Aorta (tissue), 5 donors: ENCODE data around the gene C10orf88. TPM values are rescaled to one million over a fixed set of nuclear protein-coding genes. Genes with fewer than 3 reads are reported as not detected.

Experiments used
- ATAC-seq: fragments of 200-7000 bp; cut with Tn5 transposase; one replicate; pipeline ENCODE4 v1.9.1; 2022; ENCODE audit warnings: moderate library complexity; ENCODE audit not compliant: low FRiP score
- DNase-seq, 2 donors: peaks; one replicate each; pipeline ENCODE4 v3.0.0-alpha.2; 2020
- H3K27ac ChIP-seq, 2 donors: one replicate each; pipeline ENCODE4 v1.5.1; 2013; ENCODE audit warnings: low read length in 2 of 2, mild to moderate bottlenecking in 2 of 2, moderate library complexity in 2 of 2, control low read depth in 1 of 2, inconsistent platforms in 1 of 2, low read depth in 1 of 2
- H3K27me3 ChIP-seq, 2 donors: one replicate each; pipeline ENCODE4 v1.6.1; 2013; ENCODE audit warnings: control low read depth in 1 of 2, low read length in 1 of 2, mild to moderate bottlenecking in 1 of 2, moderate library complexity in 1 of 2; ENCODE audit not compliant: insufficient read depth in 2 of 2, control insufficient read depth in 1 of 2
- H3K36me3 ChIP-seq, 2 donors: one replicate each; pipeline ENCODE4 v1.6.1; 2013; ENCODE audit warnings: control low read depth in 1 of 2, low read length in 1 of 2, mild to moderate bottlenecking in 1 of 2; ENCODE audit not compliant: insufficient read depth in 2 of 2, control insufficient read depth in 1 of 2
- H3K4me1 ChIP-seq, 2 donors: one replicate each; pipeline ENCODE4 v1.6.1; 2013; ENCODE audit warnings: low read length in 2 of 2, control low read depth in 1 of 2, mild to moderate bottlenecking in 1 of 2, moderate library complexity in 1 of 2; ENCODE audit not compliant: insufficient read depth in 2 of 2, control insufficient read depth in 1 of 2
- H3K4me3 ChIP-seq, 2 donors: one replicate each; pipeline ENCODE4 v1.5.1; 2013; ENCODE audit warnings: low read length in 2 of 2, control low read depth in 1 of 2, mild to moderate bottlenecking in 1 of 2
- H3K9me3 ChIP-seq: one replicate; pipeline ENCODE4 v1.6.1; 2013; ENCODE audit warnings: mild to moderate bottlenecking, low read length; ENCODE audit not compliant: control insufficient read depth
- WGBS, 2 donors: extraction: QIAGEN DNeasy Blood & Tissue Kit; methylation state at CpG; one replicate each; pipeline ENCODE4 v1.1.7; 2013; 5-methylcytosine and 5-hydroxymethylcytosine counted together
- intact Hi-C, 2 donors: fragments of 100-400 bp; cut with DNase I; formaldehyde crosslinking; loops; one replicate each; pipeline versions ENCODE4 v1.14.2 to v1.15.0; 2022
- polyA plus RNA-seq, 2 donors: library from polyadenylated mRNA; stranded (reverse); fragments of 200-250 nt; gene quantifications; one replicate each; pipeline ENCODE4 v1.2.3, GENCODE V29; 2013
- total RNA-seq, 2 donors: library from RNA; stranded (reverse); fragmentation: NEBNext Ultra II Directional; extraction: Animal tissue kit (Norgen Biotek cat#: 25700); gene quantifications; one replicate each; pipeline ENCODE4 v1.2.1, GENCODE V29; 2021
- donor health status: healthy with polysubstance abuse.
- donor health status: Bipolar disorder and iron deficiency.
- donor health status: DM: no; HTN: no; CAD: no.
- donor health status: DM: no; HTN: no; CAD: no.
- donor health status: DM: yes; HTN: yes; CAD: no.

C10orf88 gene
- total and polyA plus RNA-seq, 4 donors = 3.6 to 11.7 (median 7.9) TPM

DNA sequence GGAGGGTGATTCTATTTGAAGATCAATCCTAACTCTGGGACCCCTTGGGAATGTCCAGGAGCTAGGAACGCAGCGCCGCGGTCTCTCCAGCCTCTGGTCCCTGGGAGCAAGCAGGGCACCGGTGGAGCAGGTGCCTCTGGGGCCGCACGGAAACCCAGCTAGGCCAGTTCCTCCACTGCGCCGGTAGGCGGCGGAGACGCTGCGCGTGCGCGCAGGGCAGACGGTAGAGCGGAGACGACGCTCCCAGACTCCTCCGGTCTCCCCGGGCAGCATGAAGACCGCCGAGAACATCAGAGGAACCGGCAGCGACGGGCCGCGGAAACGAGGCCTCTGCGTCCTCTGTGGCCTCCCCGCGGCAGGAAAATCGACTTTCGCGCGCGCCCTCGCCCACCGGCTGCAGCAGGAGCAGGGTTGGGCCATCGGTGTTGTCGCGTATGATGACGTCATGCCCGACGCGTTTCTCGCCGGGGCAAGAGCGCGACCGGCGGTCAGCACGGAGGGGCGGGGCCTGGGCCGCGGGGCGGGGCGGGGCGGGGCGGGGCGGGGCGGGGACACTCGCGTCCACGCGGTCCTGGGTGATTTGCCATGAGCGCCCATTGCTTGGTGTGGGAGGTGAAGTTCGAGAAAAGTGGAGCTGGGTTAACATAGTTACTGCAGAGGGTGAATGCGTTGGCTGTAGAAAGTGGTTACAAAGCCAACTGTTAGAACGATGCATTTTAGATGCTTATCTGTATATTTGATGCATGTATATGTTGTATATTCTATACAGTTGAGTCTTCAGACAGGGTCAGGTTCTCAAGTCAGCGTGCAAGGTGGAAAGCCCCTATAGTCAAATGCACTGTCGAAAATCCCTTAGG lies 26.4 kb upstream of the C10orf88 start, which contains the start of gene PSTK:
Gene PSTK, plus strand, starts transcription at position 193 of the 857 bp plus-strand sequence. Its CDS starts 79 bp downstream, at position 272.
- H3K4me1 ChIP-seq = no peaks in the 10 kb centered on the region
- no peaks in the 10 kb centered on the region for H3K36me3 ChIP-seq
- peak; percentile 96 to 98 for DNase-seq
- H3K9me3 ChIP-seq = no peaks in the 10 kb centered on the region
- intact Hi-C loops = loop anchor here (2.0 to 10.0 kb wide), 2 partner anchors 28 to 174 kb away; partner anchors contain the start of genes ACADSB (in 1 of the 2), BUB3 (in 1 of the 2) and IKZF5 (in 1 of the 2)
- peak; percentile 99 for ATAC-seq
- H3K27me3 ChIP-seq = no peaks in the 10 kb centered on the region
- 0 to 1% methylated on average over 70 to 73 of the region's 73 CpGs for WGBS, 2 donors
- peak within 1 kb of the TSS in 1 of 2 donors; percentile 66 for H3K27ac ChIP-seq
- H3K4me3 ChIP-seq = peak within 1 kb of the TSS; percentile 62 to 84

DNA sequence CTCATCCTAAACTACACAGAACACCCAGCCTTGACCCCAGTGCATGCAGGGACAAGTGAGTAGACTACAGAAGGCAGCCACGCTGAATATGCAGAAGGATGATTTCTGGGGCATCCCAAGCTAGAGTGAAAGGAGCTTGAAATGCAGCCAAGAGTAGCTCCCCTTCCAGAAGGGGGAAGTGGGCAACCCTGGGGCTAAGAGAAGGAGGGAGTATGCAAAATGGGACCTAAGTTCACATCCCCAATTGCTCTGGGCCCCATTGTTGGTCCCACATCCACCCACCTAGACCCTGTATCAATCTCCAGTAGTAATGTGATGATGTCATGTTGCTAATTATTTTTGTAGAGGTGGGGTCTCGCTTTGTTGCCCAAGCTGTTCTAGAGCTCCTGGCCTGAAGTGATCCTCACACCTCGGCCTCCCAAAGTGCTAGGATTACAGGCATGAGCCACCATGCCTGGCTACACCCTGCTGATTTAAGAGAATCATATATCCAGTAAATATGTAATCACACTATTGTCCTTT lies 20.6 kb upstream of the C10orf88 start:
- H3K9me3 ChIP-seq = no peaks in the 10 kb centered on the region
- H3K27me3 ChIP-seq = peaks cover 0 to 1% of the 10 kb centered on the region in 2 donors
- no peak overlapping the region for H3K4me3 ChIP-seq
- no peak overlapping the region for H3K27ac ChIP-seq
- intact Hi-C loops = no loop called here
- H3K4me1 ChIP-seq = no peaks in the 10 kb centered on the region
- H3K36me3 ChIP-seq = no peaks in the 10 kb centered on the region
- ATAC-seq (no peak), DNase-seq (no peak)
- 79 to 87% methylated on average over 3 of the region's 3 CpGs for WGBS, 2 donors

DNA sequence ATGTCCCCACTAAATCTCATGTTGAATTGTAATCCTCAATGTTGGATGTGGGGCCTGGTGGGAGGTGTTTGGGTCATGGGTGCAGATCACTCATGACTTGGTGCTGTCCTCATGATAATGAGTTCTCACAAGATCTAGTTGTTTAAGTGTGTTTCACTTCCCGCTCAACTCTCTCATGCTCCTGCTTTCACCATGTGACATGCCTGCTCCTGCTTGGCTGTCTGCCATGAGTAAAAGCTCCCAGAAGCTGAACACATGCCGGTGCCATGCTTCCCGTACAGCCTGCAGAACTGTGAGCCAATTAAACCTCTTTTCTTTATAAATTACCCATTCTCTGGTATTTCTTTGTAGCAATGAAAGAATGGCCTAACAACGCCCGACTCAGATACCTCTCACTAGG lies 20.0 kb upstream of the C10orf88 start:
- Histone ChIP-seq H3K4me1 (no peaks in the 10 kb centered on the region), H3K27me3 (peaks cover 0 to 1% of the 10 kb centered on the region in 2 donors), H3K4me3 (no peak overlapping the region), H3K9me3 (no peaks in the 10 kb centered on the region), H3K27ac (no peak overlapping the region), H3K36me3 (no peaks in the 10 kb centered on the region)
- no peak for ATAC-seq
- DNase-seq = peak in 1 of 2 donors; percentile 53
- WGBS, 2 donors = 42 to 45% methylated on average over 5 of the region's 5 CpGs
- intact Hi-C loops = no loop called here

DNA sequence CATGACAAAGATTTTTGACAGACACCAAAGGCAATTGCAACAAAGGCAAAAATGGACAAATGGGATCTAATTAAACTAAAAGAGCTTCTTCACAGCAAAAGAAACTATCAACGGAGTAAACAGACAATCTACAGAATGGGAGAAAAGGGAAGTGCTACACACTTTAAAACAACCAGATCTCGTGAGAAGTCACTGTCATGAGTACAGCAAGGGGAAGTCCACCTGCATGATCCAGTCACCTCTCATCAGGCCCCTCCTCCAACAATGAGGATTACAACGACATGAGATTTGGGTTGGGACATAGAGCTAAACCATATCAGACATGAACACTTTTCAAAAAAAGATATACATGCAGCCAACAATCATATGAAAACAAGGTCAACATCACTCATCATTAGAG lies 14.7 kb upstream of the C10orf88 start:
- ATAC-seq = no peak
- H3K27ac ChIP-seq = no peak overlapping the region
- no peak overlapping the region for H3K4me3 ChIP-seq
- H3K9me3 ChIP-seq = peaks cover 2% of the 10 kb centered on the region
- intact Hi-C loops = no loop called here
- 72 to 76% methylated on average over 3 of the region's 3 CpGs for WGBS, 2 donors
- H3K27me3 ChIP-seq = peaks cover 0 to 1% of the 10 kb centered on the region in 2 donors
- no peak for DNase-seq
- H3K36me3 ChIP-seq = no peaks in the 10 kb centered on the region
- H3K4me1 ChIP-seq = no peaks in the 10 kb centered on the region

DNA sequence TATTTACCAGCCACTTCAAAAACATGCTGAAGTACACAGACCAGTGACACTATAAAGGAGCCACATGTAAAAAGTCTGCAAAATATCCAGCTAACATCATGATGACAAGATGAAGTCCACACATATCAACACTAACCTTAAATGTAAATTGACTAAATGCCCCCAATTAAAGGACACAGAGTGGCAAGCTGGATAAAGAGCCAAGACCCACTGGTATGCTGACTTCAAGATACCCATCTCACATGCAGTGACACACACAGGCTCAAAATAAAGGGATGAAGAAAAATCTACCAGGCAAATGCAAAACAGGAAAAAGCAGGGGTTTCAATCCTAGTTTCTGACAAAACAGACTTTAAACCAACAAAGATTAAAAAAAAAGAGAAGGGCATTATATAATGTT lies 12.9 kb upstream of the C10orf88 start:
- no peaks in the 10 kb centered on the region for H3K4me1 ChIP-seq
- intact Hi-C loops = no loop called here
- peaks cover 0 to 1% of the 10 kb centered on the region in 2 donors for H3K27me3 ChIP-seq
- H3K36me3 ChIP-seq = no peaks in the 10 kb centered on the region
- ATAC-seq = no peak
- H3K27ac ChIP-seq = no peak overlapping the region
- H3K4me3 ChIP-seq = no peak overlapping the region
- DNase-seq = no peak
- H3K9me3 ChIP-seq = peaks cover 3% of the 10 kb centered on the region

DNA sequence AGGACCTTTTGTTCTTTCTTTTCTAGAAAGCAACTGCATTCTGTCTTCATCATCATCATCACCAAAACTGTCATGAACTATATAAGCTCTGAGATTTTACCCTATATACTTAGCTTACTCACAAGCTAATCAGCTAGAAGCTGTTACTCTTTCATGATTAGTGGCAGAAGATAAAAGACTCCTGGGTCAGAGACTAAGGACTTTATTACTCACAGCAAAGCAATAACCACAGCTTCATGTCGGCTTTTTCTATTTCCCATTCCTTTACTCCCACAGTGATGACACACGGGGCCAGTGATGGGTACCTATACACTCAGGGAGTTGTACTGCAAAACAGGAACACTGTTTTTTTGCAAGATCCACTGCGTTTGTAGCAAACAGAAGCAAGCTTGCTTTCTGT lies 8.4 kb upstream of the C10orf88 start:
- intact Hi-C loops = no loop called here
- Histone ChIP-seq H3K4me3 (no peak overlapping the region), H3K27ac (no peak overlapping the region), H3K4me1 (no peaks in the 10 kb centered on the region), H3K27me3 (no peaks in the 10 kb centered on the region), H3K36me3 (no peaks in the 10 kb centered on the region), H3K9me3 (peaks cover 5% of the 10 kb centered on the region)
- 72 to 79% methylated on average over 3 of the region's 3 CpGs for WGBS, 2 donors
- DNase-seq (no peak), ATAC-seq (no peak)

DNA sequence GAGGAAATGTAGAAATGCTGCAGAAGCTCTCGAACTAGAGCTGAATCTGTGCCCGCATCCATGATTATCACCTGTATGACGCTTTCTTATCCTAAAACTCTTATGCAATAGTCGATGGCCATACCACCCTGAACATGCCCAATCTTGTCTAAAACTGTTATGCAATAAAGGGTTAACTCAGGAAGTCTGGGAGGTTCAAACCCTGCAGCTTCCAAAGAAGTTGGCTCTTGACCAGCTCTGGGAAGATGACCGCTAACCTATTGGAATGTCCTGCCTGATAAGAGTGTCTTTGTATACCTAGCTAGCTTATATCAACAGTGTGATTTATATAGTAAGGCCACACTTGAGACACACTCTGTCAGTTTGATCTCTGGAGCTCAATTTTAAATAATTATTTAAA lies 3.4 kb upstream of the C10orf88 start:
- intact Hi-C loops = no loop called here
- DNase-seq (no peak), ATAC-seq (no peak)
- WGBS, 2 donors = 74 to 76% methylated on average over 5 of the region's 5 CpGs
- no peaks in the 10 kb centered on the region for H3K27me3 ChIP-seq
- H3K9me3 ChIP-seq = peaks cover 4% of the 10 kb centered on the region
- no peaks in the 10 kb centered on the region for H3K4me1 ChIP-seq
- no peak overlapping the region for H3K4me3 ChIP-seq
- no peak overlapping the region for H3K27ac ChIP-seq
- no peaks in the 10 kb centered on the region for H3K36me3 ChIP-seq

DNA sequence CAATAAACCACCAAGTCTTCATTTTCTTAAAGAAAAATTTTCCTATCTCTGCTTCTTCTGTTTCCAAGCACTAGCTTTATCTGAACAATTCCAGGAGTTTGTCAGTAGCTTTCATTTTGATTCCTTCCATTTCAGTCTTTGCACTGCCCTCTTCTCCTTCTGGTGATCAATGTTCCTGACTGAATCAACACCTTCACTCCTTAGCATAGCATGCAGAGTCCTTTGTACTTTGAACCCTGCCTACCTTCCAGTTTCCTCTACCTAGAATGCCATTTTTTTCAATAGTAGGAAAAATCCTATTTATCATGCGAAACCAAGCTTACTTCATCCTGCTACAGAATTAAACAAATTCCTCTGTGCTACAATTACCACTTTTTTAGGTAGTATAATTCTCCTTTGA lies 1.9 kb upstream of the C10orf88 start:
- H3K4me1 ChIP-seq = no peaks in the 10 kb centered on the region
- no peak overlapping the region for H3K27ac ChIP-seq
- H3K4me3 ChIP-seq = no peak overlapping the region
- H3K27me3 ChIP-seq = no peaks in the 10 kb centered on the region
- WGBS, 2 donors = 89 to 96% methylated on average over 1 of the region's 1 CpG
- intact Hi-C loops = no loop called here
- DNase-seq (no peak), ATAC-seq (no peak)
- no peaks in the 10 kb centered on the region for H3K36me3 ChIP-seq
- peaks cover under 1% of the 10 kb centered on the region for H3K9me3 ChIP-seq

DNA sequence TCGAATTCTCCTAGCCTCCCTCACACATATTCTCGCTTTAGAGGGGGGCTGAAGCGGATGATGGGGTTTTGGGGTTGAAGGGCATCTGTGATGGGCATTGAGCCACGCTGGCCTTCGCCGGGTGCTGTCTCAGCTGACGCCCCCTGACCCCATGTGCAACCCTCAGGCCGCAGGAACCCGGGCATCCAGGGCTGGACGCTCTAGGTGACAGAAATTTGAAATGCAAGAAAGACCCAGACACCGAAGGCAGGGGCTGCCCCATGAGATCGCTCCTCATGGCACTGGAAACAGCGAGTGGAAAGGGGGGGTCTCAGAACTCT lies 664 bp upstream of the C10orf88 start:
- H3K4me3 ChIP-seq = no peak overlapping the region
- ATAC-seq = no peak
- intact Hi-C loops = loop anchor here in 1 of 2 donors (5.0 kb wide), 1 partner anchor 198 kb away; the partner anchor contains the start of gene BUB3
- 63 to 64% methylated on average over 13 of the region's 13 CpGs for WGBS, 2 donors
- H3K27me3 ChIP-seq = no peaks in the 10 kb centered on the region
- DNase-seq = no peak
- no peaks in the 10 kb centered on the region for H3K9me3 ChIP-seq
- H3K36me3 ChIP-seq = no peaks in the 10 kb centered on the region
- no peak overlapping the region for H3K27ac ChIP-seq
- H3K4me1 ChIP-seq = no peaks in the 10 kb centered on the region
